WTC11 (cell line): ENCODE results near the gene WDR54. TPM values are rescaled to one million over a fixed set of nuclear protein-coding genes. Genes with fewer than 3 reads are reported as not detected.

Experiments used
- ATAC-seq: fragments of 200-7000 bp; cut with Tn5 transposase; 2 replicates; pipeline ENCODE4 v1.10.0; 2021; ENCODE audit warnings: mild to moderate bottlenecking, moderate library complexity
- CTCF ChIA-PET: fragments of 300-600 bp; sonication (Branson Sonifier 250); formaldehyde crosslinking; loops from one replicate; lab custom pipeline; 2021; ENCODE audit warnings: antibody characterized with exemption; lab: Charles Lee
- POLR2A ChIA-PET: fragments of 350-600 bp; sonication (Branson Sonifier 250); formaldehyde crosslinking; loops from one replicate; lab custom pipeline; 2021; ENCODE audit warnings: antibody characterized with exemption; lab: Charles Lee
- DNase-seq: peaks from one replicate; pipeline ENCODE4 v3.0.0; 2021; ENCODE audit warnings: low spot score
- H3K27ac Mint-ChIP-seq: 2 replicates; pipeline ENCODE4 v1.8.0; 2021; ENCODE audit warnings: mixed read lengths
- H3K27me3 Mint-ChIP-seq: 2 replicates; pipeline ENCODE4 v1.8.0; 2021; ENCODE audit warnings: low read depth, mild to moderate bottlenecking, moderate library complexity, mixed read lengths
- H3K36me3 Mint-ChIP-seq: 2 replicates; pipeline ENCODE4 v1.8.0; 2021; ENCODE audit warnings: mixed read lengths
- H3K4me1 Mint-ChIP-seq: 2 replicates; pipeline ENCODE4 v1.8.0; 2022; ENCODE audit warnings: mixed read lengths
- H3K4me3 Mint-ChIP-seq: 2 replicates; pipeline ENCODE4 v1.8.0; 2021; ENCODE audit warnings: mild to moderate bottlenecking, moderate library complexity, mixed read lengths
- H3K9me3 Mint-ChIP-seq: 2 replicates; pipeline ENCODE4 v1.8.0; 2021; ENCODE audit warnings: mixed read lengths
- AFF4 ChIP-seq: sonication (generic); formaldehyde crosslinking; IDR thresholded peaks from 2 replicates; pipeline ENCODE4 v1.8.1; 2023; ENCODE audit warnings: mild to moderate bottlenecking, missing genetic modification reagents, borderline replicate concordance
- E2F4 ChIP-seq: sonication (generic); formaldehyde crosslinking; IDR thresholded peaks from 2 replicates; pipeline ENCODE4 v1.8.1; 2022; ENCODE audit warnings: low read depth, mild to moderate bottlenecking, moderate library complexity, missing genetic modification reagents, borderline replicate concordance
- E2F5 ChIP-seq: sonication (generic); formaldehyde crosslinking; IDR thresholded peaks from 2 replicates; pipeline ENCODE4 v1.8.1; 2022; ENCODE audit warnings: mild to moderate bottlenecking, moderate library complexity, missing genetic modification reagents
- EMX1 ChIP-seq: fragments of 250-450 bp; sonication (Bioruptor Pico); IDR thresholded peaks from 2 replicates; pipeline ENCODE4 v1.8.0; 2021; ENCODE audit warnings: mild to moderate bottlenecking
- ERG ChIP-seq: fragments of 250-450 bp; sonication (Bioruptor Pico); IDR thresholded peaks from 2 replicates; pipeline ENCODE4 v1.8.0; 2021; ENCODE audit warnings: mild to moderate bottlenecking
- ETV6 ChIP-seq: sonication (generic); formaldehyde crosslinking; IDR thresholded peaks from 2 replicates; pipeline ENCODE4 v1.8.1; 2022; ENCODE audit warnings: mild to moderate bottlenecking, missing genetic modification reagents
- MXD4 ChIP-seq: fragments of 250-450 bp; sonication (Bioruptor Pico); IDR thresholded peaks from 2 replicates; pipeline ENCODE4 v1.8.0; 2021; ENCODE audit warnings: mild to moderate bottlenecking, moderate library complexity, borderline replicate concordance
- NFATC4 ChIP-seq: fragments of 250-450 bp; sonication (Bioruptor Pico); IDR thresholded peaks from 2 replicates; pipeline ENCODE4 v1.9.0; 2021; ENCODE audit warnings: mild to moderate bottlenecking
- NR2C2 ChIP-seq: sonication (generic); formaldehyde crosslinking; IDR thresholded peaks from 2 replicates; pipeline ENCODE4 v1.8.0; 2022; ENCODE audit warnings: mild to moderate bottlenecking, missing genetic modification reagents
- OVOL2 ChIP-seq: fragments of 250-450 bp; sonication (Bioruptor Pico); IDR thresholded peaks from 2 replicates; pipeline ENCODE4 v1.9.0; 2021; ENCODE audit warnings: mild to moderate bottlenecking, borderline replicate concordance
- ZNF138 ChIP-seq: sonication (generic); formaldehyde crosslinking; conservative IDR thresholded peaks from 2 replicates; pipeline ENCODE4 v1.8.1; 2022; ENCODE audit warnings: mild to moderate bottlenecking, moderate library complexity, missing genetic modification reagents
- ZNF416 ChIP-seq: fragments of 250-450 bp; sonication (Bioruptor Pico); IDR thresholded peaks from 2 replicates; pipeline ENCODE4 v1.9.0; 2021; ENCODE audit warnings: mild to moderate bottlenecking, inconsistent platforms
- total RNA-seq: library from RNA; stranded (reverse); gene quantifications from 3 replicates; pipeline ENCODE4 v1.2.3, GENCODE V29; 2021
- TF ChIP-seq, protein P1 (sequence below): sonication (generic); formaldehyde crosslinking; IDR thresholded peaks from 2 replicates; pipeline ENCODE4 v1.8.1; 2023; ENCODE audit warnings: mild to moderate bottlenecking, moderate library complexity, missing genetic modification reagents
- TF ChIP-seq, protein P2 (sequence below): sonication (generic); formaldehyde crosslinking; IDR thresholded peaks from 2 replicates; pipeline ENCODE4 v1.8.0; 2023; ENCODE audit warnings: missing genetic modification reagents
- TF ChIP-seq, protein P3 (sequence below): sonication (generic); formaldehyde crosslinking; conservative IDR thresholded peaks from 2 replicates; pipeline ENCODE4 v1.8.1; 2023; ENCODE audit warnings: mild to moderate bottlenecking, low read depth, missing genetic modification reagents, moderate library complexity
- TF ChIP-seq, protein P4 (sequence below): sonication (generic); formaldehyde crosslinking; IDR thresholded peaks from 2 replicates; pipeline ENCODE4 v1.8.0; 2023; ENCODE audit warnings: mild to moderate bottlenecking, missing genetic modification reagents

The WDR54 gene
- total RNA-seq, 1 experiment from 2014 or later: 55.2 TPM

DNA sequence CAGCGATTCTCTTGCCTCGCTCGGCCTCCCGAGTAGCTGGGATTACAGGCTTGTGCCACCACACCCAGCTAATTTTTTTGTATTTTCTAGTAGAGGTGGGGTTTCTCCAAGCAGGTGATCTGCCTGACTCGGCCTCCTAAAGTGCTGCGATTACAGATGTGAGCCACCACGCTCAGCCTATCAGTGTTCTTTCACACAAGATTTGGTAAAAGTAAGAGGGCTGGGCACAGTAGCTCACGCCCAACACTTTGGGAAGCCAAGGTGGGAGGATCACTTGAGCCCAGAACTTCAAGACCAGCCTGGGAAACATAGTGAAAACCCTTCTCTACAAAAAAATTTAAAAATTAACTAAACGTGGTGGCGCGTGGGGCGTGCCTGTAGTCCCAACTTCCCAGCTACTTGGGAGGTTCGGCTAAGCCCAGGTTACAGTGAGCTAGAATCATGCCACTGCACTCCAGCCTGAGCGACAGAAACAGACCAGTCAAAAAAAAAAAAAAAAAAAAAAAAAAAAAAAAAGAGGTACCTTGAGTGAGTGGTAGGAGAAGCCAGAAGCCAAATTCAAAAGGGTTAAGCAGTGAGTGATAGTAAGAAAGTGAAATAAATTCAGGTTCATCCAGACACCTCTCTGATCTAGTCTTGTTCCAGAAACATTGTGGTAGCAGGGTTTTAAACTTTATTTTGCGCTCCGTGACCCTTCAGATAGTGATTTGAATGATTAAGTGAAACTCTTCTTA lies 50.0 kb downstream of the WDR54 start:
- Mint-ChIP-seq H3K4me3 (peak overlapping the region; percentile 96), H3K9me3 (no peaks in the 10 kb centered on the region), H3K36me3 (peaks cover 14% of the 10 kb centered on the region), H3K27me3 (no peaks in the 10 kb centered on the region), H3K4me1 (peaks cover 11% of the 10 kb centered on the region), H3K27ac (peak overlapping the region; percentile 99)
- TF ChIP-seq OVOL2 (no peak), NR2C2 (CRISPR knock-in tag) (no peak), ETV6 (CRISPR knock-in tag) (no peak), AFF4 (CRISPR knock-in tag) (no peak), ZNF138 (CRISPR knock-in tag) (no peak), E2F4 (no peak), EMX1 (no peak), MXD4 (no peak)
- TF ChIP-seq, protein P1, sequence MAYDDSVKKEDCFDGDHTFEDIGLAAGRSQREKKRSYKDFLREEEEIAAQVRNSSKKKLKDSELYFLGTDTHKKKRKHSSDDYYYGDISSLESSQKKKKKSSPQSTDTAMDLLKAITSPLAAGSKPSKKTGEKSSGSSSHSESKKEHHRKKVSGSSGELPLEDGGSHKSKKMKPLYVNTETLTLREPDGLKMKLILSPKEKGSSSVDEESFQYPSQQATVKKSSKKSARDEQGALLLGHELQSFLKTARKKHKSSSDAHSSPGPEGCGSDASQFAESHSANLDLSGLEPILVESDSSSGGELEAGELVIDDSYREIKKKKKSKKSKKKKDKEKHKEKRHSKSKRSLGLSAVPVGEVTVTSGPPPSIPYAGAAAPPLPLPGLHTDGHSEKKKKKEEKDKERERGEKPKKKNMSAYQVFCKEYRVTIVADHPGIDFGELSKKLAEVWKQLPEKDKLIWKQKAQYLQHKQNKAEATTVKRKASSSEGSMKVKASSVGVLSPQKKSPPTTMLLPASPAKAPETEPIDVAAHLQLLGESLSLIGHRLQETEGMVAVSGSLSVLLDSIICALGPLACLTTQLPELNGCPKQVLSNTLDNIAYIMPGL: no peak
- CTCF ChIA-PET: interaction anchor here (1.0 to 2.7 kb wide), 3 partner anchors 10 to 35 kb away, joined by 3 to 18 read pairs (median 3); partner anchors contain the start of gene WBP1
- no peak for DNase-seq
- POLR2A ChIA-PET: interaction anchor here (0.6 to 0.8 kb wide), 3 partner anchors 9 to 191 kb away, joined by 3 to 6 read pairs (median 4); partner anchors contain the start of gene WBP1
- no peak for ATAC-seq

GRCh38 chr2:74472086-74472944 lies 50.8 kb downstream of the WDR54 start, which contains the start of gene MRPL53:
Gene MRPL53 (minus strand): TSS chr2:74472680. CDS start chr2:74472660, 20 bp downstream.
- ATAC-seq (peak; percentile 88), DNase-seq (peak; percentile 94)
- H3K36me3 Mint-ChIP-seq: peaks cover 14% of the 10 kb centered on the region
- no peaks in the 10 kb centered on the region for H3K27me3 Mint-ChIP-seq
- ChIA-PET POLR2A (interaction anchor here (0.6 to 1.5 kb wide), 7 partner anchors 8 to 222 kb away, joined by 3 to 9 read pairs (median 4); partner anchors contain the start of genes AUP1, CCDC142, HTRA2 and WBP1), CTCF (interaction anchor here (1.0 to 2.7 kb wide), 6 partner anchors 10 to 137 kb away, joined by 3 to 23 read pairs (median 4); partner anchors contain the start of genes CCDC142, TTC31 and WBP1)
- H3K4me1 Mint-ChIP-seq: peaks cover 11% of the 10 kb centered on the region
- H3K4me3 Mint-ChIP-seq: peak within 1 kb of the TSS; percentile 96
- no peaks in the 10 kb centered on the region for H3K9me3 Mint-ChIP-seq
- peak within 1 kb of the TSS; percentile 99 for H3K27ac Mint-ChIP-seq
- peak; percentile 63; the same call in 1 of the 2 replicates for TF ChIP-seq NFATC4
- TF ChIP-seq ERG: 0 out of 2 replicates have a peak, but pooled peaks have one; percentile 15
- TF ChIP-seq, protein P2, sequence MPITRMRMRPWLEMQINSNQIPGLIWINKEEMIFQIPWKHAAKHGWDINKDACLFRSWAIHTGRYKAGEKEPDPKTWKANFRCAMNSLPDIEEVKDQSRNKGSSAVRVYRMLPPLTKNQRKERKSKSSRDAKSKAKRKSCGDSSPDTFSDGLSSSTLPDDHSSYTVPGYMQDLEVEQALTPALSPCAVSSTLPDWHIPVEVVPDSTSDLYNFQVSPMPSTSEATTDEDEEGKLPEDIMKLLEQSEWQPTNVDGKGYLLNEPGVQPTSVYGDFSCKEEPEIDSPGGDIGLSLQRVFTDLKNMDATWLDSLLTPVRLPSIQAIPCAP (CRISPR knock-in tag): no peak
- TF ChIP-seq, protein P3, sequence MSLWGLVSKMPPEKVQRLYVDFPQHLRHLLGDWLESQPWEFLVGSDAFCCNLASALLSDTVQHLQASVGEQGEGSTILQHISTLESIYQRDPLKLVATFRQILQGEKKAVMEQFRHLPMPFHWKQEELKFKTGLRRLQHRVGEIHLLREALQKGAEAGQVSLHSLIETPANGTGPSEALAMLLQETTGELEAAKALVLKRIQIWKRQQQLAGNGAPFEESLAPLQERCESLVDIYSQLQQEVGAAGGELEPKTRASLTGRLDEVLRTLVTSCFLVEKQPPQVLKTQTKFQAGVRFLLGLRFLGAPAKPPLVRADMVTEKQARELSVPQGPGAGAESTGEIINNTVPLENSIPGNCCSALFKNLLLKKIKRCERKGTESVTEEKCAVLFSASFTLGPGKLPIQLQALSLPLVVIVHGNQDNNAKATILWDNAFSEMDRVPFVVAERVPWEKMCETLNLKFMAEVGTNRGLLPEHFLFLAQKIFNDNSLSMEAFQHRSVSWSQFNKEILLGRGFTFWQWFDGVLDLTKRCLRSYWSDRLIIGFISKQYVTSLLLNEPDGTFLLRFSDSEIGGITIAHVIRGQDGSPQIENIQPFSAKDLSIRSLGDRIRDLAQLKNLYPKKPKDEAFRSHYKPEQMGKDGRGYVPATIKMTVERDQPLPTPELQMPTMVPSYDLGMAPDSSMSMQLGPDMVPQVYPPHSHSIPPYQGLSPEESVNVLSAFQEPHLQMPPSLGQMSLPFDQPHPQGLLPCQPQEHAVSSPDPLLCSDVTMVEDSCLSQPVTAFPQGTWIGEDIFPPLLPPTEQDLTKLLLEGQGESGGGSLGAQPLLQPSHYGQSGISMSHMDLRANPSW: no peak
- peak; percentile 57; the same call in 1 of the 2 replicates for TF ChIP-seq E2F5 (CRISPR knock-in tag)
- TF ChIP-seq ZNF416 (CRISPR knock-in tag): no peak
- TF ChIP-seq, protein P4, sequence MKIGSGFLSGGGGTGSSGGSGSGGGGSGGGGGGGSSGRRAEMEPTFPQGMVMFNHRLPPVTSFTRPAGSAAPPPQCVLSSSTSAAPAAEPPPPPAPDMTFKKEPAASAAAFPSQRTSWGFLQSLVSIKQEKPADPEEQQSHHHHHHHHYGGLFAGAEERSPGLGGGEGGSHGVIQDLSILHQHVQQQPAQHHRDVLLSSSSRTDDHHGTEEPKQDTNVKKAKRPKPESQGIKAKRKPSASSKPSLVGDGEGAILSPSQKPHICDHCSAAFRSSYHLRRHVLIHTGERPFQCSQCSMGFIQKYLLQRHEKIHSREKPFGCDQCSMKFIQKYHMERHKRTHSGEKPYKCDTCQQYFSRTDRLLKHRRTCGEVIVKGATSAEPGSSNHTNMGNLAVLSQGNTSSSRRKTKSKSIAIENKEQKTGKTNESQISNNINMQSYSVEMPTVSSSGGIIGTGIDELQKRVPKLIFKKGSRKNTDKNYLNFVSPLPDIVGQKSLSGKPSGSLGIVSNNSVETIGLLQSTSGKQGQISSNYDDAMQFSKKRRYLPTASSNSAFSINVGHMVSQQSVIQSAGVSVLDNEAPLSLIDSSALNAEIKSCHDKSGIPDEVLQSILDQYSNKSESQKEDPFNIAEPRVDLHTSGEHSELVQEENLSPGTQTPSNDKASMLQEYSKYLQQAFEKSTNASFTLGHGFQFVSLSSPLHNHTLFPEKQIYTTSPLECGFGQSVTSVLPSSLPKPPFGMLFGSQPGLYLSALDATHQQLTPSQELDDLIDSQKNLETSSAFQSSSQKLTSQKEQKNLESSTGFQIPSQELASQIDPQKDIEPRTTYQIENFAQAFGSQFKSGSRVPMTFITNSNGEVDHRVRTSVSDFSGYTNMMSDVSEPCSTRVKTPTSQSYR (CRISPR knock-in tag): 0 out of 2 replicates have a peak, but pooled peaks have one; percentile 70
